ENCODE results near the gene LYPD6B.

DNA sequence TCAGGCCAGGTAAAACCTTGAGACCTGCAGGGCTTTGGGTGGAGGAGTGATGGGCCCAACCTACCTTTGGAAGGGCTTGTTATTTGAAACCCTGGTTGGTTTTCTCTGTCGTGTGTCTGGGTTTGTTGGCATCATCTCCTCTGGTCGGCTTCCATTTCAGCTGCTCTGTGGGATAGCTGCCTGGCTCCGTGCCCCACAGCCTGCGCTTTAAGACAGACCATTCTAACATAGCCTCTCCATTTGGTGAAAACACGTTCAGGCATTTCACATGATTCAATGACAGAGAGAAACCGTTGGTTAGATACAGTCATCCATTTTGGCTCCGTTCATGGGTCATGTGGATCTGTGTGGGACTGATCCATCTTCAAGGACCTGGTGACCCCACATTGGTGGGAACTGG is 37.0 kb upstream of the LYPD6B start:
- no peak for TF ChIP-seq POLR2A (IDR thresholded peaks at IDR 0.05)
- TF ChIP-seq, protein P1, sequence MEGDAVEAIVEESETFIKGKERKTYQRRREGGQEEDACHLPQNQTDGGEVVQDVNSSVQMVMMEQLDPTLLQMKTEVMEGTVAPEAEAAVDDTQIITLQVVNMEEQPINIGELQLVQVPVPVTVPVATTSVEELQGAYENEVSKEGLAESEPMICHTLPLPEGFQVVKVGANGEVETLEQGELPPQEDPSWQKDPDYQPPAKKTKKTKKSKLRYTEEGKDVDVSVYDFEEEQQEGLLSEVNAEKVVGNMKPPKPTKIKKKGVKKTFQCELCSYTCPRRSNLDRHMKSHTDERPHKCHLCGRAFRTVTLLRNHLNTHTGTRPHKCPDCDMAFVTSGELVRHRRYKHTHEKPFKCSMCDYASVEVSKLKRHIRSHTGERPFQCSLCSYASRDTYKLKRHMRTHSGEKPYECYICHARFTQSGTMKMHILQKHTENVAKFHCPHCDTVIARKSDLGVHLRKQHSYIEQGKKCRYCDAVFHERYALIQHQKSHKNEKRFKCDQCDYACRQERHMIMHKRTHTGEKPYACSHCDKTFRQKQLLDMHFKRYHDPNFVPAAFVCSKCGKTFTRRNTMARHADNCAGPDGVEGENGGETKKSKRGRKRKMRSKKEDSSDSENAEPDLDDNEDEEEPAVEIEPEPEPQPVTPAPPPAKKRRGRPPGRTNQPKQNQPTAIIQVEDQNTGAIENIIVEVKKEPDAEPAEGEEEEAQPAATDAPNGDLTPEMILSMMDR (IDR thresholded peaks at IDR 0.05): no peak

All from vagina (tissue), 2 donors.